WERI-Rb-1 (cell line): ENCODE results near the gene ADAM22.
A peak's percentile ranks its signal among the peaks of the same experiment; 100 is the strongest.

Source experiments
- DNase-seq: peaks from one replicate; pipeline ENCODE4 v3.0.0-alpha.2; 2020
- H3K27ac ChIP-seq: fragments of 250-450 bp; sonication (Bioruptor Pico); 2 replicates; pipeline ENCODE4 v1.5.1; 2020; ENCODE audit warnings: mild to moderate bottlenecking, moderate library complexity
- H3K27me3 ChIP-seq: fragments of 250-450 bp; sonication (Bioruptor Pico); 2 replicates; pipeline ENCODE4 v1.5.1; 2021; ENCODE audit warnings: mild to moderate bottlenecking, low read depth, moderate library complexity; ENCODE audit not compliant: insufficient read depth, severe bottlenecking
- H3K36me3 ChIP-seq: fragments of 250-450 bp; sonication (Bioruptor Pico); 2 replicates; pipeline ENCODE4 v1.5.1; 2020; ENCODE audit warnings: mild to moderate bottlenecking, moderate library complexity
- H3K4me3 ChIP-seq: 2 replicates; pipeline ENCODE4 v1.5.1; 2011; ENCODE audit warnings: low read depth, mild to moderate bottlenecking, control low read depth, low read length
- H3K9me3 ChIP-seq: fragments of 250-450 bp; sonication (Bioruptor Pico); 2 replicates; pipeline ENCODE4 v1.5.1; 2021; ENCODE audit warnings: mild to moderate bottlenecking, moderate library complexity; ENCODE audit not compliant: severe bottlenecking
- TF ChIP-seq, protein P1 (sequence below): IDR thresholded peaks from 2 replicates; pipeline ENCODE4 v1.5.1; 2011; ENCODE audit warnings: low read depth, mild to moderate bottlenecking, control low read depth, inconsistent platforms, low read length

ADAM22 gene

DNA sequence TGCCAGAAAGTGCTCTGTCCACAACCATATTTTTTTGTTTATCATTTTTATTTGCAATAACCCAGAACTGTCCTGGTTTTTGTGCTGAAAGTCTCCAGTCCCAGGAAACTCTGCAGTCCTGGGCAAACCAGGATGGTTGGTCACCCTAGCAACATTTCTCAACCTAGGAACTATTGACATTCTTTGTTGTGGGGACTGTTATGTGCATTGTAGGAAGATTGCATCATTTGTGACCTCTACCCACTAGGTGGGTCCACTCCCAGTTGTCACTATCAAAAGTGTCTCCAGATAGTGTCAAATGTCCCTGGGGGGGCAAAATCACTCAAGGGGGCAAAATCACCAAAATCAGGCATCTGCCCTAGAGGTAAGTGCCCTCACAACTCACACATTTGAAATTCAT lies 299.8 kb downstream of the ADAM22 start:
- H3K27me3 ChIP-seq, result no peaks in the 10 kb centered on the region
- TF ChIP-seq, protein P1, sequence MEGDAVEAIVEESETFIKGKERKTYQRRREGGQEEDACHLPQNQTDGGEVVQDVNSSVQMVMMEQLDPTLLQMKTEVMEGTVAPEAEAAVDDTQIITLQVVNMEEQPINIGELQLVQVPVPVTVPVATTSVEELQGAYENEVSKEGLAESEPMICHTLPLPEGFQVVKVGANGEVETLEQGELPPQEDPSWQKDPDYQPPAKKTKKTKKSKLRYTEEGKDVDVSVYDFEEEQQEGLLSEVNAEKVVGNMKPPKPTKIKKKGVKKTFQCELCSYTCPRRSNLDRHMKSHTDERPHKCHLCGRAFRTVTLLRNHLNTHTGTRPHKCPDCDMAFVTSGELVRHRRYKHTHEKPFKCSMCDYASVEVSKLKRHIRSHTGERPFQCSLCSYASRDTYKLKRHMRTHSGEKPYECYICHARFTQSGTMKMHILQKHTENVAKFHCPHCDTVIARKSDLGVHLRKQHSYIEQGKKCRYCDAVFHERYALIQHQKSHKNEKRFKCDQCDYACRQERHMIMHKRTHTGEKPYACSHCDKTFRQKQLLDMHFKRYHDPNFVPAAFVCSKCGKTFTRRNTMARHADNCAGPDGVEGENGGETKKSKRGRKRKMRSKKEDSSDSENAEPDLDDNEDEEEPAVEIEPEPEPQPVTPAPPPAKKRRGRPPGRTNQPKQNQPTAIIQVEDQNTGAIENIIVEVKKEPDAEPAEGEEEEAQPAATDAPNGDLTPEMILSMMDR, result no peak
- H3K36me3 ChIP-seq, result no peaks in the 10 kb centered on the region
- H3K27ac ChIP-seq, result no peak overlapping the region
- H3K4me3 ChIP-seq, result no peak overlapping the region
- H3K9me3 ChIP-seq, result no peaks in the 10 kb centered on the region
- DNase-seq, result no peak

DNA sequence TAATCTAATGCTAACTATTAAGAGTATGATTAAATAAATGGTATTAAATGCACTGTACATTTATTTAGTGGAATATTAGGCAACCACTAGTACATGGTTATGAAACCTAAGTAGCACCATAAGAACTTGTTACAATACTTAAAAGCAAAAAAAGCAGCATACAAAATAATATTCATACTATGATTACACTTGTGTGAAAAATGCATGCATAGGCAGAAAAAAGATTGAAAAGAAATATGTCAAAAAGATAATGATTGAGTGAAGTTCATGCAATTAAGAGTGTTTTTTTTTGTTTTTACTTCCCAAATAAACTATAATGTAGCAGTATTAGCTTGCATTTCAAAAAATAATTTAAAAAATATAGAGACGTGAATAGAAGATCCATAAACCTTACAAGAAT lies 305.8 kb downstream of the ADAM22 start:
- no peak overlapping the region for H3K27ac ChIP-seq
- H3K4me3 ChIP-seq, result no peak overlapping the region
- no peaks in the 10 kb centered on the region for H3K27me3 ChIP-seq
- TF ChIP-seq, protein P1, result no peak
- no peaks in the 10 kb centered on the region for H3K9me3 ChIP-seq
- no peaks in the 10 kb centered on the region for H3K36me3 ChIP-seq
- no peak for DNase-seq

DNA sequence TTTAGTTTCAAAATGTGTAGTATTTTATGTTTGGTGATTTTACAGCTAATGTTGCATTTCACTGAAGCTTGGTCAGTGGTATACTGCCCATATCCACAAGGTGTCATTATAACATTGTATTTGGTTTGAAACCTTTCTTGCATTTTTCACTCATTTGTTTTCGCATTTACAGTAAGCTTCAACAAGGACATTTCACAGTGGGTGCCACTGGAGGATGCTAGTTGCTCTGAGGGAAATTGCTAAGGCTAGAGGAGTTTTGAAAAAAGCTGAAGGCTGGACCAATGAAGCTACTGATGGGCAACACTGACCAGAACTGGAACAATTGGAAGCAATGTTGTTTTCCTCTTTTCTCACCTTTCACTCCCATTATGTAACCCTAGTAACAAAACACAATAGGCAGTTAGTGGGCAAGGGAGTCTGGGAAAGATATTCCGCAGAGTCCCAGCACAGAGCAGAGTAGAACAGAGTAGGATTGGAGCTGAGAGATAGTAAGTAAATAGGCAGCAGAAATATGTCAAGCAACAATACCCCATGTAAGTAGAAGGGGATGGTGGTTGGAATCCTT lies 309.4 kb downstream of the ADAM22 start:
- H3K4me3 ChIP-seq, result no peak overlapping the region
- peak; percentile 25 for DNase-seq
- no peaks in the 10 kb centered on the region for H3K36me3 ChIP-seq
- H3K27me3 ChIP-seq, result no peaks in the 10 kb centered on the region
- no peak overlapping the region for H3K27ac ChIP-seq
- H3K9me3 ChIP-seq, result no peaks in the 10 kb centered on the region
- TF ChIP-seq, protein P1, result peak; percentile 43; the same call in 1 of the 2 replicates

DNA sequence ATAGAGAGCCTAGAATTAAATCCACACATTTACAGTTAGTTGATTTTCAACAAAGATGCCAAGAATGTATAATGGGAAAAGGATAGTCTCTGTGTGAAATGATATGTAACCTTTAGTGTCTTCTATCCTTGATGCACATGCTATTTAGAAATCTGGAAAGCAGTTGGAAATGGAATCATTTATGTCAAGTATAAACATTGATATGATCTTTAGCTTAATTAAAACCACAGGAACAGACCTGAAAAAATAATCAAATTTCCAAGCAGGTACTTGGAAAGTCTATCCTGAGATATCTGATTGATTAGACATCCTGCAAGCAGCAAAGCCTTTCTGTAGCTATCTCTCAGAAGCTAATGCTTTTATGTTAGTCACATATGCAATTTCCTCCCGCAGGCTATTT lies 310.2 kb downstream of the ADAM22 start:
- Histone ChIP-seq H3K27ac (no peak overlapping the region), H3K36me3 (no peaks in the 10 kb centered on the region), H3K27me3 (no peaks in the 10 kb centered on the region), H3K9me3 (no peaks in the 10 kb centered on the region), H3K4me3 (no peak overlapping the region)
- no peak for DNase-seq
- TF ChIP-seq, protein P1, result no peak
